ENCODE measurements around the gene CDK5RAP2.

Gene CDK5RAP2

GRCh38 chr9:120360046-120360445, 219.9 kb downstream of the CDK5RAP2 start:
- no peaks in the 10 kb centered on the region for H3K36me3 ChIP-seq (ENCODE audit: control insufficient read depth in 2 of 2, insufficient read depth in 2 of 2, low read length in 2 of 2)
- H3K4me1 ChIP-seq (ENCODE audit: control insufficient read depth in 2 of 2, insufficient read depth in 2 of 2, low read length in 2 of 2): no peaks in the 10 kb centered on the region
- H3K27me3 ChIP-seq (ENCODE audit: control insufficient read depth in 2 of 2, insufficient read depth in 2 of 2, low read length in 2 of 2): no peaks in the 10 kb centered on the region
- no peak overlapping the region for H3K27ac ChIP-seq (ENCODE audit: low read depth in 2 of 2, low read length in 2 of 2)
- no peaks in the 10 kb centered on the region for H3K9me3 ChIP-seq (ENCODE audit: control insufficient read depth in 2 of 2, low read length in 2 of 2)
- H3K4me3 ChIP-seq (ENCODE audit: low read length in 2 of 2): no peak overlapping the region
- no peak overlapping the region for H3K9ac ChIP-seq (ENCODE audit: low read depth in 1 of 2, low read length in 2 of 2)

GRCh38 chr9:120358877-120359276, 221.1 kb downstream of the CDK5RAP2 start:
- Histone ChIP-seq H3K27ac (ENCODE audit: low read depth in 2 of 2, low read length in 2 of 2) (no peak overlapping the region), H3K9ac (ENCODE audit: low read depth in 1 of 2, low read length in 2 of 2) (no peak overlapping the region), H3K9me3 (ENCODE audit: control insufficient read depth in 2 of 2, low read length in 2 of 2) (no peaks in the 10 kb centered on the region), H3K36me3 (ENCODE audit: control insufficient read depth in 2 of 2, insufficient read depth in 2 of 2, low read length in 2 of 2) (no peaks in the 10 kb centered on the region), H3K4me3 (ENCODE audit: low read length in 2 of 2) (no peak overlapping the region), H3K4me1 (ENCODE audit: control insufficient read depth in 2 of 2, insufficient read depth in 2 of 2, low read length in 2 of 2) (no peaks in the 10 kb centered on the region), H3K27me3 (ENCODE audit: control insufficient read depth in 2 of 2, insufficient read depth in 2 of 2, low read length in 2 of 2) (no peaks in the 10 kb centered on the region)

GRCh38 chr9:120353506-120353905, 226.5 kb downstream of the CDK5RAP2 start:
- Histone ChIP-seq H3K9me3 (ENCODE audit: control insufficient read depth in 2 of 2, low read length in 2 of 2) (no peaks in the 10 kb centered on the region), H3K4me1 (ENCODE audit: control insufficient read depth in 2 of 2, insufficient read depth in 2 of 2, low read length in 2 of 2) (no peaks in the 10 kb centered on the region), H3K9ac (ENCODE audit: low read depth in 1 of 2, low read length in 2 of 2) (no peak overlapping the region), H3K4me3 (ENCODE audit: low read length in 2 of 2) (no peak overlapping the region), H3K27ac (ENCODE audit: low read depth in 2 of 2, low read length in 2 of 2) (no peak overlapping the region), H3K27me3 (ENCODE audit: control insufficient read depth in 2 of 2, insufficient read depth in 2 of 2, low read length in 2 of 2) (no peaks in the 10 kb centered on the region), H3K36me3 (ENCODE audit: control insufficient read depth in 2 of 2, insufficient read depth in 2 of 2, low read length in 2 of 2) (no peaks in the 10 kb centered on the region)

- H3K9ac ChIP-seq (ENCODE audit: low read depth in 1 of 2, low read length in 2 of 2): no peak overlapping the region
- H3K36me3 ChIP-seq (ENCODE audit: control insufficient read depth in 2 of 2, insufficient read depth in 2 of 2, low read length in 2 of 2): no peaks in the 10 kb centered on the region
Measured at GRCh38 chr9:120351106-120351505, 228.9 kb downstream of the CDK5RAP2 start.

GRCh38 chr9:120350596-120350995, 229.4 kb downstream of the CDK5RAP2 start:
- Histone ChIP-seq H3K36me3 (ENCODE audit: control insufficient read depth in 2 of 2, insufficient read depth in 2 of 2, low read length in 2 of 2) (no peaks in the 10 kb centered on the region), H3K27ac (ENCODE audit: low read depth in 2 of 2, low read length in 2 of 2) (no peak overlapping the region), H3K27me3 (ENCODE audit: control insufficient read depth in 2 of 2, insufficient read depth in 2 of 2, low read length in 2 of 2) (no peaks in the 10 kb centered on the region), H3K9ac (ENCODE audit: low read depth in 1 of 2, low read length in 2 of 2) (no peak overlapping the region), H3K9me3 (ENCODE audit: control insufficient read depth in 2 of 2, low read length in 2 of 2) (no peaks in the 10 kb centered on the region), H3K4me3 (ENCODE audit: low read length in 2 of 2) (no peak overlapping the region), H3K4me1 (ENCODE audit: control insufficient read depth in 2 of 2, insufficient read depth in 2 of 2, low read length in 2 of 2) (no peaks in the 10 kb centered on the region)

More at GRCh38 chr9:120351106-120351505, 228.9 kb downstream of the CDK5RAP2 start:
- H3K27ac ChIP-seq (ENCODE audit: low read depth in 2 of 2, low read length in 2 of 2): no peak overlapping the region
- H3K9me3 ChIP-seq (ENCODE audit: control insufficient read depth in 2 of 2, low read length in 2 of 2): no peaks in the 10 kb centered on the region
- no peaks in the 10 kb centered on the region for H3K27me3 ChIP-seq (ENCODE audit: control insufficient read depth in 2 of 2, insufficient read depth in 2 of 2, low read length in 2 of 2)
- H3K4me1 ChIP-seq (ENCODE audit: control insufficient read depth in 2 of 2, insufficient read depth in 2 of 2, low read length in 2 of 2): no peaks in the 10 kb centered on the region
- no peak overlapping the region for H3K4me3 ChIP-seq (ENCODE audit: low read length in 2 of 2)

GRCh38 chr9:120348951-120349429, 231.0 kb downstream of the CDK5RAP2 start:
- Histone ChIP-seq H3K27ac (ENCODE audit: low read depth in 2 of 2, low read length in 2 of 2) (no peak overlapping the region), H3K9me3 (ENCODE audit: control insufficient read depth in 2 of 2, low read length in 2 of 2) (no peaks in the 10 kb centered on the region), H3K27me3 (ENCODE audit: control insufficient read depth in 2 of 2, insufficient read depth in 2 of 2, low read length in 2 of 2) (no peaks in the 10 kb centered on the region), H3K9ac (ENCODE audit: low read depth in 1 of 2, low read length in 2 of 2) (no peak overlapping the region), H3K4me1 (ENCODE audit: control insufficient read depth in 2 of 2, insufficient read depth in 2 of 2, low read length in 2 of 2) (no peaks in the 10 kb centered on the region), H3K4me3 (ENCODE audit: low read length in 2 of 2) (no peak overlapping the region), H3K36me3 (ENCODE audit: control insufficient read depth in 2 of 2, insufficient read depth in 2 of 2, low read length in 2 of 2) (no peaks in the 10 kb centered on the region)

- no peaks in the 10 kb centered on the region for H3K36me3 ChIP-seq (ENCODE audit: control insufficient read depth in 2 of 2, insufficient read depth in 2 of 2, low read length in 2 of 2)
- no peaks in the 10 kb centered on the region for H3K4me1 ChIP-seq (ENCODE audit: control insufficient read depth in 2 of 2, insufficient read depth in 2 of 2, low read length in 2 of 2)
- H3K27ac ChIP-seq (ENCODE audit: low read depth in 2 of 2, low read length in 2 of 2): no peak overlapping the region
- H3K27me3 ChIP-seq (ENCODE audit: control insufficient read depth in 2 of 2, insufficient read depth in 2 of 2, low read length in 2 of 2): no peaks in the 10 kb centered on the region
- no peak overlapping the region for H3K4me3 ChIP-seq (ENCODE audit: low read length in 2 of 2)
- H3K9me3 ChIP-seq (ENCODE audit: control insufficient read depth in 2 of 2, low read length in 2 of 2): no peaks in the 10 kb centered on the region
- H3K9ac ChIP-seq (ENCODE audit: low read depth in 1 of 2, low read length in 2 of 2): no peak overlapping the region
Measured at GRCh38 chr9:120345379-120345778, 234.6 kb downstream of the CDK5RAP2 start.

GRCh38 chr9:120344230-120344629, 235.7 kb downstream of the CDK5RAP2 start:
- no peaks in the 10 kb centered on the region for H3K9me3 ChIP-seq (ENCODE audit: control insufficient read depth in 2 of 2, low read length in 2 of 2)
- peaks cover 0 to 2% of the 10 kb centered on the region in 2 donors for H3K27me3 ChIP-seq (ENCODE audit: control insufficient read depth in 2 of 2, insufficient read depth in 2 of 2, low read length in 2 of 2)
- no peak overlapping the region for H3K9ac ChIP-seq (ENCODE audit: low read depth in 1 of 2, low read length in 2 of 2)
- no peak overlapping the region for H3K27ac ChIP-seq (ENCODE audit: low read depth in 2 of 2, low read length in 2 of 2)
- H3K36me3 ChIP-seq (ENCODE audit: control insufficient read depth in 2 of 2, insufficient read depth in 2 of 2, low read length in 2 of 2): no peaks in the 10 kb centered on the region
- no peaks in the 10 kb centered on the region for H3K4me1 ChIP-seq (ENCODE audit: control insufficient read depth in 2 of 2, insufficient read depth in 2 of 2, low read length in 2 of 2)
- no peak overlapping the region for H3K4me3 ChIP-seq (ENCODE audit: low read length in 2 of 2)

GRCh38 chr9:120343416-120343815, 236.6 kb downstream of the CDK5RAP2 start:
- no peak overlapping the region for H3K4me3 ChIP-seq (ENCODE audit: low read length in 2 of 2)
- no peak overlapping the region for H3K27ac ChIP-seq (ENCODE audit: low read depth in 2 of 2, low read length in 2 of 2)
- H3K27me3 ChIP-seq (ENCODE audit: control insufficient read depth in 2 of 2, insufficient read depth in 2 of 2, low read length in 2 of 2): peaks cover 0 to 2% of the 10 kb centered on the region in 2 donors
- no peaks in the 10 kb centered on the region for H3K36me3 ChIP-seq (ENCODE audit: control insufficient read depth in 2 of 2, insufficient read depth in 2 of 2, low read length in 2 of 2)
- H3K9me3 ChIP-seq (ENCODE audit: control insufficient read depth in 2 of 2, low read length in 2 of 2): no peaks in the 10 kb centered on the region
- no peaks in the 10 kb centered on the region for H3K4me1 ChIP-seq (ENCODE audit: control insufficient read depth in 2 of 2, insufficient read depth in 2 of 2, low read length in 2 of 2)
- H3K9ac ChIP-seq (ENCODE audit: low read depth in 1 of 2, low read length in 2 of 2): no peak overlapping the region

Measured in mucosa of rectum (tissue), 2 donors.